Motor neuron (in vitro differentiated cells): ENCODE results near the gene NPY4R. TPM values are rescaled to one million over a fixed set of nuclear protein-coding genes. Genes with fewer than 3 reads are reported as not detected.
"Not testable (repeated sequence)": the region's sequence is repeated elsewhere in the genome, so short reads cannot be mapped to it uniquely, and the experiment has no call there.

Source experiments
- ATAC-seq, 8 experiments: fragments of 200-7000 bp; cut with Tn5 transposase; replicated peaks in 6 of 8; 2 replicates each; pipeline ENCODE4 v1.8.0; 2021; ENCODE audit warnings: mild to moderate bottlenecking in 8 of 8, moderate library complexity in 8 of 8
- H3K27ac ChIP-seq, 2 donors: fragments of 250-450 bp; sonication (Bioruptor Pico); 2 replicates each; pipeline ENCODE4 v1.9.0; 2021; ENCODE audit warnings: antibody characterized with exemption in 2 of 2, mild to moderate bottlenecking in 2 of 2, moderate library complexity in 1 of 2
- H3K4me1 ChIP-seq, 2 donors: fragments of 250-450 bp; sonication (Bioruptor Pico); replicated peaks in 1 of 2; 2 replicates each; pipeline ENCODE4 v1.6.1; 2021; ENCODE audit warnings: antibody characterized with exemption in 2 of 2, mild to moderate bottlenecking in 2 of 2, moderate library complexity in 1 of 2
- H3K4me3 ChIP-seq, 5 donors: fragments of 250-450 bp; sonication (Bioruptor Pico); 2 replicates each; pipeline ENCODE4 v1.9.0; 2021; ENCODE audit warnings: antibody characterized with exemption in 5 of 5, mild to moderate bottlenecking in 5 of 5, moderate library complexity in 4 of 5
- whole genome bisulfite sequencing, 10 experiments: fragments of 450-650 bp; shearing (Covaris generic); methylation state at CpG; one replicate each; pipeline ENCODE4 v1.0.0; 2022; 5-methylcytosine and 5-hydroxymethylcytosine counted together
- in situ Hi-C, 9 experiments: fragments of 400-800 bp; cut with MboI; loops; one replicate each; pipeline ENCODE4 v1.15.0; 2021; ENCODE audit warnings: low sequenced_read_pairs in 9 of 9, low pct_unique_long_range_greater_than_20kb in 2 of 9; ENCODE audit not compliant: unreplicated experiment in 9 of 9
- total RNA-seq, 8 experiments: library from RNA; unstranded; fragments of 300-600 nt; gene quantifications; 2 replicates each; pipeline versions ENCODE4 v1.2.3 to v1.2.4, GENCODE V29; 2022

NPY4R gene
- total RNA-seq, 8 experiments from 2014 or later = 0.13 to 2.4 (median 0.53) TPM; not detected in 2

- no CpG with 5 or more reads among the region's 2 CpGs for WGBS, 10 experiments
- in situ Hi-C loops, H3K27ac ChIP-seq, H3K4me3 ChIP-seq, ATAC-seq, H3K4me1 ChIP-seq: not testable (repeated sequence)
Measured at GRCh38 chr10:46486459-46486858, 20.7 kb upstream of the NPY4R start.

- in situ Hi-C loops, H3K4me1 ChIP-seq, H3K27ac ChIP-seq, H3K4me3 ChIP-seq: not testable (repeated sequence)
- no CpG with 5 or more reads among the region's 3 CpGs for WGBS, 10 experiments
- peak in 3 of 8 experiments; percentile 98 to 99 (median 98) for ATAC-seq
Measured at GRCh38 chr10:46474746-46475320, 9.1 kb upstream of the NPY4R start.

GRCh38 chr10:46473758-46474157, 8.0 kb upstream of the NPY4R start:
- H3K27ac ChIP-seq, H3K4me1 ChIP-seq, ATAC-seq, in situ Hi-C loops, H3K4me3 ChIP-seq: not testable (repeated sequence)
- no CpG with 5 or more reads among the region's 3 CpGs for WGBS, 10 experiments

- in situ Hi-C loops, H3K4me1 ChIP-seq, H3K27ac ChIP-seq, H3K4me3 ChIP-seq, ATAC-seq: not testable (repeated sequence)
- no CpG with 5 or more reads among the region's 1 CpG for WGBS, 10 experiments
Measured at GRCh38 chr10:46470134-46470533, 4.4 kb upstream of the NPY4R start.

- H3K4me1 ChIP-seq, H3K4me3 ChIP-seq, in situ Hi-C loops, H3K27ac ChIP-seq: not testable (repeated sequence)
- ATAC-seq = peak in 4 of 8 experiments; percentile 62 to 87 (median 80)
- no CpG with 5 or more reads among the region's 4 CpGs for WGBS, 10 experiments
Measured at GRCh38 chr10:46468119-46468809, 2.5 kb upstream of the NPY4R start.

GRCh38 chr10:46463608-46464007, 2.1 kb downstream of the NPY4R start:
- no CpG with 5 or more reads among the region's 2 CpGs for WGBS, 10 experiments
- H3K27ac ChIP-seq, H3K4me3 ChIP-seq, ATAC-seq, H3K4me1 ChIP-seq, in situ Hi-C loops: not testable (repeated sequence)

GRCh38 chr10:46462276-46462675, 3.5 kb downstream of the NPY4R start:
- ATAC-seq, H3K4me3 ChIP-seq, H3K27ac ChIP-seq, in situ Hi-C loops, H3K4me1 ChIP-seq: not testable (repeated sequence)
- no CpG with 5 or more reads among the region's 10 CpGs for WGBS, 10 experiments

- H3K4me1 ChIP-seq, H3K4me3 ChIP-seq, in situ Hi-C loops, H3K27ac ChIP-seq: not testable (repeated sequence)
- no CpG with 5 or more reads among the region's 7 CpGs for WGBS, 10 experiments
- peak in 1 of 8 experiments; percentile 79 for ATAC-seq
Measured at GRCh38 chr10:46459579-46459978, 6.2 kb downstream of the NPY4R start.

GRCh38 chr10:46457071-46457470, 8.7 kb downstream of the NPY4R start:
- in situ Hi-C loops, ATAC-seq, H3K27ac ChIP-seq, H3K4me1 ChIP-seq, H3K4me3 ChIP-seq: not testable (repeated sequence)
- no CpG with 5 or more reads among the region's 3 CpGs for WGBS, 10 experiments

GRCh38 chr10:46455992-46456391, 9.8 kb downstream of the NPY4R start:
- H3K27ac ChIP-seq, in situ Hi-C loops, H3K4me3 ChIP-seq, ATAC-seq, H3K4me1 ChIP-seq: not testable (repeated sequence)
- no CpG with 5 or more reads among the region's 2 CpGs for WGBS, 10 experiments

GRCh38 chr10:46451365-46451764, 14.4 kb downstream of the NPY4R start:
- H3K27ac ChIP-seq, H3K4me1 ChIP-seq, in situ Hi-C loops, H3K4me3 ChIP-seq: not testable (repeated sequence)
- no CpG with 5 or more reads among the region's 1 CpG for WGBS, 10 experiments
- peak in 3 of 8 experiments; percentile 58 to 97 (median 93) for ATAC-seq

- ATAC-seq, H3K4me1 ChIP-seq, in situ Hi-C loops, H3K27ac ChIP-seq, H3K4me3 ChIP-seq: not testable (repeated sequence)
- no CpG with 5 or more reads among the region's 8 CpGs for WGBS, 10 experiments
Measured at GRCh38 chr10:46450829-46451228, 14.9 kb downstream of the NPY4R start.

- not testable (repeated sequence) for ATAC-seq, H3K4me3 ChIP-seq
Measured at GRCh38 chr10:46447439-46447838, 18.3 kb downstream of the NPY4R start.

More at GRCh38 chr10:46447439-46447838, 18.3 kb downstream of the NPY4R start:
- H3K27ac ChIP-seq, in situ Hi-C loops, H3K4me1 ChIP-seq: not testable (repeated sequence)
- no CpG with 5 or more reads among the region's 5 CpGs for WGBS, 10 experiments
